Nephron (organoid): Measurements from ENCODE around the gene ROBO1.
A peak's percentile ranks its signal among the peaks of the same experiment; 100 is the strongest.

ENCODE experiments used
- H3K27ac Mint-ChIP-seq, 3 experiments: 2 replicates each; pipeline ENCODE4 v1.8.0; 2020; ENCODE audit warnings: mixed read lengths in 3 of 3, mild to moderate bottlenecking in 2 of 3, moderate library complexity in 1 of 3
- H3K27me3 Mint-ChIP-seq: 2 replicates; pipeline ENCODE4 v1.8.0; 2021; ENCODE audit warnings: low read depth, mild to moderate bottlenecking, moderate library complexity, mixed read lengths
- H3K36me3 Mint-ChIP-seq: 2 replicates; pipeline ENCODE4 v1.8.0; 2020; ENCODE audit warnings: low read depth, mixed read lengths
- H3K4me1 Mint-ChIP-seq: 2 replicates; pipeline ENCODE4 v1.8.0; 2020; ENCODE audit warnings: mixed read lengths
- H3K4me3 Mint-ChIP-seq, 3 experiments: 2 replicates each; pipeline ENCODE4 v1.8.0; 2020; ENCODE audit warnings: mild to moderate bottlenecking in 3 of 3, mixed read lengths in 3 of 3, moderate library complexity in 2 of 3
- H3K9me3 Mint-ChIP-seq: 2 replicates; pipeline ENCODE4 v1.8.0; 2020; ENCODE audit warnings: mixed read lengths
- TF ChIP-seq, protein P1 (sequence below), 3 experiments: fragments of 200-600 bp; sonication (generic); IDR thresholded peaks; one replicate each; pipeline ENCODE4 v1.5.0; 2021; ENCODE audit warnings: antibody characterized with exemption in 3 of 3; ENCODE audit not compliant: unreplicated experiment in 3 of 3

Gene ROBO1

GRCh38 chr3:78900426-78900825, 867.4 kb downstream of the ROBO1 start:
- no peaks in the 10 kb centered on the region for H3K36me3 Mint-ChIP-seq
- no peaks in the 10 kb centered on the region for H3K9me3 Mint-ChIP-seq
- H3K4me1 Mint-ChIP-seq, result peaks cover 10% of the 10 kb centered on the region
- TF ChIP-seq, protein P1, sequence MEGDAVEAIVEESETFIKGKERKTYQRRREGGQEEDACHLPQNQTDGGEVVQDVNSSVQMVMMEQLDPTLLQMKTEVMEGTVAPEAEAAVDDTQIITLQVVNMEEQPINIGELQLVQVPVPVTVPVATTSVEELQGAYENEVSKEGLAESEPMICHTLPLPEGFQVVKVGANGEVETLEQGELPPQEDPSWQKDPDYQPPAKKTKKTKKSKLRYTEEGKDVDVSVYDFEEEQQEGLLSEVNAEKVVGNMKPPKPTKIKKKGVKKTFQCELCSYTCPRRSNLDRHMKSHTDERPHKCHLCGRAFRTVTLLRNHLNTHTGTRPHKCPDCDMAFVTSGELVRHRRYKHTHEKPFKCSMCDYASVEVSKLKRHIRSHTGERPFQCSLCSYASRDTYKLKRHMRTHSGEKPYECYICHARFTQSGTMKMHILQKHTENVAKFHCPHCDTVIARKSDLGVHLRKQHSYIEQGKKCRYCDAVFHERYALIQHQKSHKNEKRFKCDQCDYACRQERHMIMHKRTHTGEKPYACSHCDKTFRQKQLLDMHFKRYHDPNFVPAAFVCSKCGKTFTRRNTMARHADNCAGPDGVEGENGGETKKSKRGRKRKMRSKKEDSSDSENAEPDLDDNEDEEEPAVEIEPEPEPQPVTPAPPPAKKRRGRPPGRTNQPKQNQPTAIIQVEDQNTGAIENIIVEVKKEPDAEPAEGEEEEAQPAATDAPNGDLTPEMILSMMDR (IDR thresholded peaks at IDR 0.05; ENCODE audit: unreplicated experiment in 3 of 3), result no peak
- no peaks in the 10 kb centered on the region for H3K27me3 Mint-ChIP-seq
- H3K27ac Mint-ChIP-seq, result no peak overlapping the region
- H3K4me3 Mint-ChIP-seq, result no peak overlapping the region

DNA sequence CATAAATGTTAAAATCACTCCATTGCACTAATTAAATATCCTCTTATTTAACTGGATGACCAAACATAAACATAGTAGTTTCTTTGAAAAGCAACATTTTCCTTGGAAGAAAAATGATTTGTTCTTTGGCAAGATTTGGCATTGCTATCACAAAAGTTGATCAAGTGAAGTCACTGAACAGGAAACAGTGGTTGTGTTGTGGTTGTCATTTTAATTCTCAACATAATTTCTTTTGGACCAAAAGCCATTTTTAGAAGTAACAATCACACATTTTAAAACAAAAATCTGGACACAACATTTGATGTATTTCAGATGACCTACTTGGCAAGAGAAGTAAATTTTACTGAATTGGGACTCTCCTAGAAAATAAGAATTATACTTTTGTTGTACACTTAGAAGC, 872.3 kb downstream of the ROBO1 start:
- Mint-ChIP-seq H3K4me3 (no peak overlapping the region), H3K4me1 (peaks cover 17% of the 10 kb centered on the region), H3K27me3 (no peaks in the 10 kb centered on the region), H3K9me3 (peaks cover 6% of the 10 kb centered on the region), H3K36me3 (peaks cover 24% of the 10 kb centered on the region), H3K27ac (no peak overlapping the region)
- TF ChIP-seq, protein P1 (IDR thresholded peaks at IDR 0.05; ENCODE audit: unreplicated experiment in 3 of 3), result no peak

DNA sequence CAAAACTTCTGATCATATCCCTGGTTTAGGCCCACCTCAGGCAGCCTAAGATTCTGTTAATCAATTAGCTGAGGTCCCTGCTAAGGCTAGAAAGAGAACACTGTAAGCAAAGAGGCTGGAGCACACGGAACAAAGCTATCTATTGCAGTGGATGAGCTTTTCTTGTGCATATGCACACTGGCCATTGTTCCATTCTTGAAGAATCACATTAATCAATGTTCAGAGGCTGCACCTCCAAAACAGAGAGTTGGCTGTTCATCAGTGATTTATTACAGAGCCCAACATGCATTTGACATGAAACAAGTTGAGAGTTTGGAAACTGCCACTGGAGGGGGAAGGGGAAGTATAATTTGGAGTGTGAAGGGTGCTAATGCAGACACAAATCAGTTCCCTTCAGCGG, 873.0 kb downstream of the ROBO1 start:
- H3K4me3 Mint-ChIP-seq, result no peak overlapping the region
- no peaks in the 10 kb centered on the region for H3K27me3 Mint-ChIP-seq
- H3K36me3 Mint-ChIP-seq, result peaks cover 24% of the 10 kb centered on the region
- H3K9me3 Mint-ChIP-seq, result peaks cover 6% of the 10 kb centered on the region
- peak overlapping the region in 1 of 3 experiments; percentile 14 for H3K27ac Mint-ChIP-seq
- H3K4me1 Mint-ChIP-seq, result peaks cover 19% of the 10 kb centered on the region
- TF ChIP-seq, protein P1 (IDR thresholded peaks at IDR 0.05; ENCODE audit: unreplicated experiment in 3 of 3), result no peak

DNA sequence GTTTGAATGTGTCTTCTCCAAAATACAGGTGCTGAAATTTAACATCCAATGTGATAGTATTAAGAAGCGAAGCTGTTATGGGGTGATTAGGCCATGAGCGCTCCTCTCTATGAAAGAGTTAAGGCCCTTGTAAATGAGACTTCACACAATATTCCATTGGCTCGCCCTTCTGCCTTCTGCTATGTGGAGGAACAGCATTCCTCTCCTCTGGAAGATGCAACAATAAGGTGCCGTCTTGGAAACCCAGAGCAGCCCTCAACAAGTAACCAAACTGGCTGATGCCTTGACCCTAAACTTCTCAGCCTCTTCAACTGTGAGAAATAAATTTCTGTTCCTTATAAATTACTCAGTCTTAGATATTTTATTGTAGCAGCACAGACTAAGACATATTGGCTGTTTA, 874.6 kb downstream of the ROBO1 start:
- H3K27ac Mint-ChIP-seq, result no peak overlapping the region
- peaks cover 29% of the 10 kb centered on the region for H3K4me1 Mint-ChIP-seq
- H3K27me3 Mint-ChIP-seq, result no peaks in the 10 kb centered on the region
- TF ChIP-seq, protein P1 (IDR thresholded peaks at IDR 0.05; ENCODE audit: unreplicated experiment in 3 of 3), result no peak
- peaks cover 6% of the 10 kb centered on the region for H3K9me3 Mint-ChIP-seq
- no peak overlapping the region for H3K4me3 Mint-ChIP-seq
- H3K36me3 Mint-ChIP-seq, result peaks cover 24% of the 10 kb centered on the region

DNA sequence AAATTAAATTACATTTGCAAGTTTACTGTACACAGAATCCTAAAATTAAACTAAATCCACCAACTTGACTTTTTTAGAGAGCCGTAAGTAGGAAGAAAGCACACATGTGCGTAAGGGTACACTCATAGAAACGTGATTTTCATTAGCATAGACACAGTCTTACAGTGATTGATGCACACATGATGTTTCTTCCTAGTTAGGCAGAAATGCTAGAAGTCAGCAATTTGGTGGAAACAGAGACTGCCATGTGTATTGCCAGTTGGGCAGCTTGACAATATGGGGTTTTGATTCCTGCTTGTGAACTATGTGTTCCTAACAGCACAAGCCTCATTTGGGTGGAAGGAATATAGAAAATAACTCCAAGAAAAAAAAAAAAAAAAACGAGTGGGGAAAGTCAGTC, 878.5 kb downstream of the ROBO1 start:
- TF ChIP-seq, protein P1 (IDR thresholded peaks at IDR 0.05; ENCODE audit: unreplicated experiment in 3 of 3), result no peak
- Mint-ChIP-seq H3K36me3 (peaks cover 24% of the 10 kb centered on the region), H3K27ac (no peak overlapping the region), H3K27me3 (no peaks in the 10 kb centered on the region), H3K9me3 (peaks cover 6% of the 10 kb centered on the region), H3K4me1 (peaks cover 26% of the 10 kb centered on the region), H3K4me3 (no peak overlapping the region)

DNA sequence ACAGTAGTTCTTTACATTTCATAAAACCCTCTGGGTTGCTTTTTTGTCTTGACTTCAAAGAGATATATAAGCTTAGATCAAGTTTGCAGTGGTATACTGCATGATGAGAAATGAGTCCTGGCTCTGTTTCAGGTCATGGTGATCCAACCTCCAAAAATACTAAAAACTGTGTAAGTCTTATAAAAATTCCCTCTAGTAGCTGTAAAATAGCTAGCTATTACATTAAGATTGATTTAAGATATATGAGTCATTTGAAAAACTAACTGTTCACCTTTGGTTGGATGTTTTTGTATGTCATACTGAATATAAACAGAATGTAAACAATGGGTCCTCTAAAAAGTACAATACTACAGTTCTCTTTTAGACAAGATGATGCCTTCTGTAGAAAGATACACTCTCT, 879.2 kb downstream of the ROBO1 start:
- Mint-ChIP-seq H3K9me3 (peaks cover 6% of the 10 kb centered on the region), H3K4me3 (no peak overlapping the region), H3K27ac (peak overlapping the region; percentile 13 to 52 (median 21)), H3K36me3 (peaks cover 24% of the 10 kb centered on the region), H3K4me1 (peaks cover 24% of the 10 kb centered on the region), H3K27me3 (no peaks in the 10 kb centered on the region)
- TF ChIP-seq, protein P1 (IDR thresholded peaks at IDR 0.05; ENCODE audit: unreplicated experiment in 3 of 3), result no peak
